ENCODE results near the gene DVL3.
"Not testable (repeated sequence)": the region's sequence is repeated elsewhere in the genome, so short reads cannot be mapped to it uniquely, and the experiment has no call there.

The DVL3 gene

GRCh38 chr3:184156522-184156955, 1.4 kb downstream of the DVL3 start:
- DNase-seq = peak; percentile 71

- no peak for DNase-seq
Observed at GRCh38 chr3:184157206-184157605, 2.0 kb downstream of the DVL3 start.

GRCh38 chr3:184158404-184158803, 3.2 kb downstream of the DVL3 start:
- DNase-seq = no peak

GRCh38 chr3:184160456-184160855, 5.3 kb downstream of the DVL3 start:
- peak; percentile 52 for DNase-seq

- not testable (repeated sequence) for DNase-seq
Observed at GRCh38 chr3:184162571-184163070, 7.4 kb downstream of the DVL3 start.

GRCh38 chr3:184164648-184165330, 9.6 kb downstream of the DVL3 start:
- DNase-seq = no peak

- DNase-seq = no peak
Observed at GRCh38 chr3:184165543-184165942, 10.4 kb downstream of the DVL3 start.

GRCh38 chr3:184166671-184167070, 11.5 kb downstream of the DVL3 start:
- DNase-seq = no peak

- no peak for DNase-seq
Observed at GRCh38 chr3:184167786-184168185, 12.6 kb downstream of the DVL3 start.

GRCh38 chr3:184168363-184169120, 13.4 kb downstream of the DVL3 start:
- peak; percentile 81 for DNase-seq

GRCh38 chr3:184169896-184170875, 15.0 kb downstream of the DVL3 start:
- no peak for DNase-seq

- DNase-seq = peak; percentile 70
Observed at GRCh38 chr3:184171562-184171961, 16.4 kb downstream of the DVL3 start.

- peak; percentile 82 for DNase-seq
Observed at GRCh38 chr3:184172681-184173373, 17.6 kb downstream of the DVL3 start.

- no peak for DNase-seq
Observed at GRCh38 chr3:184173374-184173722, 18.2 kb downstream of the DVL3 start.

GRCh38 chr3:184174284-184174645, 19.1 kb downstream of the DVL3 start:
- no peak for DNase-seq

GRCh38 chr3:184174646-184175492, 19.7 kb downstream of the DVL3 start, which contains the start of gene AP2M1:
AP2M1 (plus strand) TSS chr3:184174855; CDS start chr3:184176994, 2,139 bp downstream.
- peak; percentile 99 for DNase-seq

GRCh38 chr3:184175506-184175905, 20.3 kb downstream of the DVL3 start:
- no peak for DNase-seq

GRCh38 chr3:184175981-184176376, 20.8 kb downstream of the DVL3 start:
- DNase-seq = peak; percentile 39

GRCh38 chr3:184176377-184177330, 21.5 kb downstream of the DVL3 start:
- peak; percentile 97 for DNase-seq

GRCh38 chr3:184177331-184177731, 22.2 kb downstream of the DVL3 start:
- DNase-seq = peak; percentile 63
